Ammon's horn (tissue), 1 donor: ENCODE data around the gene NCKIPSD.

Source experiments
- DNase-seq: peaks from one replicate; pipeline ENCODE4 v3.0.0-alpha.2; 2016; ENCODE audit warnings: low spot score

NCKIPSD gene

DNA sequence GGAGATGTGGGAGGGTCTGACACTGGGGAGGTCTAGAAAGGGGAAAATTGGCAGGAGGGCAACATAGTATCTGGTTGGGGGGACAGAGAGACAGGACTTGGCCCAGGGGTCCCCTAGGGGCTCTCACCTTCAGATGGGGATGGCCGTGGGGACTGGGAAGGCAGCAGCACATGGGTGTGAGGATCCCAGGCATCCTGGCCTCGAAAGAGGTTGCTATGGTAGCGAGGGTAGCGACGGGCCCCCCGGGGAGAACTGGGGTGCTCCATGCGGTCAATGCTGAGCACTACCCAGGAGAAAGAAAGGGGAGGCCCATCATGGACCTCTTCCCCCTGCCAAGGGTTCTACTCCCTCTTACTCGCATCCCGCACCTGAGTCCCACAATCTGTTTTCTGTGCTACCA is 38.0 kb downstream of the NCKIPSD start:
- DNase-seq, result no peak

DNA sequence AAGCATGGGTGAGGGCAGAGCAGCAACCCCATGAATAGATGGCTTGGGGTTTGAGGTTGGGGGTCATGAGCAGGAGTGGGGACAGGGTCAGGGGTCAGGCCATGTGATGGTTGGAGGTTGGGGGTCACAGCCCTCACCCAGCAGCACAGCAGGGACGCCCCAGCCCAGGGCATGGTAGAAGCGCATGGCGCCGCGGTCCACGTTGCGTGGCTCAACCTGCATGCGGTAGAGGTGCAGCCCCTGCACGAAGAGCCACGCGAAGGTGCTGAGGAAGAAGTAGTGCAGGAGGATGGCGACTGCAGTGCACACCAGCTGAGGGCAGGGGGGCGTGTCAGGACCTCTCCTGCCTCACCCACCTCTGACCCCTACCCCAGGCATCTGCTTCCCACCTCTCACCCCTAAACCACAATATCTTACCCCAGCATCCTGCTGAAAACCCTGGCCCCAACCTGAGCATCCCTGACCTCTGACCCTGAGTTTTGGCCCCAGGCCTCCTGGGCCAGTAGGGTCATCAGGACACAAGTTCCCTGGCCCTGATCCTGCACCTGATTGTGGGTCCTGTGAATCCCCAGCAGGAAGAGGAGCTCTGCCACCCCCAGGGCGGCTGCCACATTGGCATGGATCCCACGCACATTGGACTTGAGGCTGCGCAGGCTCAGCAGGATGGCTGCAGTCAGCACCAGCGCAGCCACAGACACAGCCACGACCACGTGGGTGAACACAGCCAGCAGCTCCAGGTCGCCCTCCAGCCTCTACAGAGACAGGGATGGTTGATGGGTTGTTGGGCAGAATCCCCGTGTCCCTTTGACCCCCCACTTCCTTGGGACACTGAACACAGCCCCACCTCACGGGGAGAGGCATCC is 40.6 kb downstream of the NCKIPSD start:
- DNase-seq, result peak; percentile 45

DNA sequence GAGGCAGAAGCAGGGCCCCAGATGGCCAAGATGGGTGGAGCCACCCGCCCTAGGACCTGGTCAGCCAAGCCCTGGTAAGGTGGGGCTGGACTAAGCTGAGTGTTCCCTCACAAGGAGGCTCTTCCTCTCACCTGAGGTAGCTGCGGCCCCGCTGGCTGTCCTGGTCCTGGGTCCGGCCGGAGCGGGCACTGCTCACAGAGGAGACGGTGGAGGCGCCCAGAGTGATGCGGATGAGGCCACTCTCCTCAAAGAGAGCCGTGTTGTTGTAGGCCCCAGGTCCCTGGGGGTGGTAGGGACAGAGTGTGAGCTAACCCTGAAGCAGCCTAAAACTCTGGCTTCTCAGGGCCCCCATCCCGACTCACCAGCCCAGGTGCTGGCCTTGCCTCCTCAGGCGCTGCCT is 43.1 kb downstream of the NCKIPSD start:
- DNase-seq, result no peak

DNA sequence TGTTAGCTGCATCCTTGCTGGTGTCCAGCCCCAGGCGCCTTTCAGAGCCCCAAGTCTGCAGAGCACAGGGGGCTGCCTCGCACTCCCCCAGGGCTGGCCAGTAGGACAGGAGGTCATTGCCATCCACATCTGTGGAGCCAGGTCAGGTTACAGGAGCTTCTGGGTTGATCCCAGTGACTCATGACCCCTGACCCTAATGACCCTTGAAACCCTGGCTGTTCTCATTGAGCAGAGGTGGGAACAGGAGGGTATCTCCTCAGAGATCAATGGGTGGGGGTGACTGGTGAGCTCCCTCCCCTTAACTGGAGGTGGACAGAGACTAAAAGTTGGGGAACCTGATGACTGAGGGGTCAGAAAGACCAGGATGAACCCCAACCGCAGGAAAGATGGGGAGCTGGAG is 44.3 kb downstream of the NCKIPSD start:
- no peak for DNase-seq

DNA sequence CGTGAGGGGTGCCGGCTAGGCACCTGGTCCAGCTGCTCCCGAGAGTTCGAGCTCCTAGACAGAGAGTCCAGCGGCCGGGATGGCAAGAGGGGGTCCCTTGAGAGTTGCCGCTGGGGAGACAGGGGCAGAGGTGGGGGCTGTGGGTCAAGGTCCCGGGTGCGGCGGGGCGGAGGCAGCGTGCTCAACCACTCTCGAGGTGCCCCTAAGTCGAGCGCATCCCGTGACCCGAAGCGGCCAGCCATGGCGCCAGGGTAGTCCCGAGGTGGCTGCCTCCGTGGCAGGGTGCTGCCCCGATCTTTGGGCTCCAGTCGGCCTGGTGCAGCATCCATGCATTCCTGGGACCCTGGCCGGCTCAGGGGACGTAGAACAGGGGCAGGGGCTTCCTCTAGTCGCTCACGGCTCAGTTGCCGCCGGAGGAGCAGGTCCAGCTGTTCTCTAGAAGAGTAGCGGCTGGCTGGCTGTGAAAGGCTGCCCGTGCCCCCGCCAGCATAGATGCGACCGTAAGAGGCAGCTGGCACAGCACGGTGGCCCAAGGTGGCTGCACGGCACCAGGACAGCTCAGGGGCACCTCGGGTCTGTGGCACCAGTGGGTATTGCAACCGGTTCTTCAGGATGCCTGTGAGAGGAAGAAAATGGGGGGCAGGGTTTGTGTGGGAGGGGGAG is 45.6 kb downstream of the NCKIPSD start:
- no peak for DNase-seq

DNA sequence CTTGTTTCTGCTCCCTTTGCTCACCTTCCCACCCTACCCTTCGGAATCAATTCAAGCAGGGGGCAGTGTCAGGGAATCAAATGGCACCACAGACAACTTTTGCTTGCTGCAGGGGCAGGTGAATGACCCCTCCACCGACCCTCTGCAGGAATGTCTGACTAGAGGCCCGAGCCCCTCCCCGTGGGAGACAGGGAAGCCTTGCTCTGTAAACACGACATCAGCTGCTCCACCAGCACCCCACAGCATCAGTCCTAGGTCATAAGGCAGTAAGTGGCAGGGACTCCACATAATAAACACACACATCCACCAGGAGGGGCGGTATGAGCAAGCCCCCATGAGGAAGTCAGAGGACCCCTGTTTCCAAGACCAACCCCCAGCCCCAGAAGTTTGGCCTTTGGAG is 48.4 kb downstream of the NCKIPSD start:
- DNase-seq, result no peak

DNA sequence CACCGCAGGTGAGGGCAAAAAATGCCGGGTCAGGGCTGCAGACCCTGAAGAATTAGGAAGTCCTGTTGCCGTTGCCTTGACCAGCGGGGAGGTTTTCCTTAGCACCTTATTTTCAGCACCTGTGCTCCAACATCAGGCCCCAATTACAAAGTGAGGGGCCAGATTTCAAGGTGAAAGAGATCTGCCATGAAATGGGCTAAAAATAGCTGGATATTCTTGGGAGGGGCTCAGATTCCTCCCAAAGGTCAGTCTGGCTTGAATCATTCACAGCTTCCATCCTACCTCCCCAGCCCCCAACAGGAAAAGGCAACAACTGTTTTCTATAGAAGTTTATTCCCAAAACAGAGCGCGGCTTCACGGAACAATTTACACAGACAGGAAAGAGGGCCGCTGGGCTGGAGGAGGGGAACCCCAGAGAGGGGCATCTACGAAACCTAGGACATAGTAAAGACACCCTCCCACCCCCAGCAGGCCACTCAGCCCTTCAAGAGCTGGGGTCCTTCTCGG is 49.5 kb downstream of the NCKIPSD start:
- DNase-seq, result no peak

DNA sequence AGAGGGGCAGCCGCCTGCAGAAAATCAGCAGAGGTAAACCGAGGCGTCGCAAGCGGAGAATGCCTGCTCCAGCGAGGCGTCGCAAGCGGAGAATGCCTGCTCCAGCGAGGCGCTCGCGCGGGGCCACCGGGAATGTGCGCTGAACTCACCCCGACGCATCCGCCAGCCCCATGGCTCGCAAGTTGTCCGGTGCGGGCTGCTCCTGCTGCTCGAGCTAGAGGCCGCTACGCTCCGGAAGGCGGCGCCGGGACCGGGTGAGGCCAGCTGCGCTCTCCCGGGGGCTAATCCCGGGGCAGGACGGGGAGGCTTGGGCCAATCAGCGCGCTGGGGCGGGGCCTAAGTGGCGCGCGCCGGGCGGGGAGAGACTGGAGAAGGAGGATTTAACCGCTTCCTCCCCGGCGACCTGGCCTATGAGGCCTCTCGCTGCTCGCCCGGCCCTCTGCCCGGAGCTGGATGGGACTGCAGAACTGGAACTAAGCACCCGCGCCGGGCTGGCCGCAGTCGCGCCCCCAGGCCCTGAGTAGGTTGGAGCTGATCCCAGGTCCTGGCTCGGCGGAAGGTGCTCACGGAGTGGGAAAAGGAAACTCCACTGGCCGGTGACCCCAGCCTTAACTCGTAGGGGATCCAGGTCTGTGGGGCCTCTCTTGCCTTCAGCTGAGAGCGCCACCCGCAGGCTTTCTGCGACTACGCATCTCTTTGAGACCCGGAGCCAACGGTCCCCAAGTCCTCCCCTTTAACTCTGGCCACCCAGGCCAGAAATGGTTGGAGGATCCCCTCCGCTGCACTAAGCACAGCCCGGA is 50.3 kb downstream of the NCKIPSD start, which contains the start of gene SLC26A6:
Gene SLC26A6 (minus strand): TSS at position 240 of the 800 bp plus-strand sequence. CDS start 68 bp downstream, at position 172.
- DNase-seq, result peak; percentile 98

DNA sequence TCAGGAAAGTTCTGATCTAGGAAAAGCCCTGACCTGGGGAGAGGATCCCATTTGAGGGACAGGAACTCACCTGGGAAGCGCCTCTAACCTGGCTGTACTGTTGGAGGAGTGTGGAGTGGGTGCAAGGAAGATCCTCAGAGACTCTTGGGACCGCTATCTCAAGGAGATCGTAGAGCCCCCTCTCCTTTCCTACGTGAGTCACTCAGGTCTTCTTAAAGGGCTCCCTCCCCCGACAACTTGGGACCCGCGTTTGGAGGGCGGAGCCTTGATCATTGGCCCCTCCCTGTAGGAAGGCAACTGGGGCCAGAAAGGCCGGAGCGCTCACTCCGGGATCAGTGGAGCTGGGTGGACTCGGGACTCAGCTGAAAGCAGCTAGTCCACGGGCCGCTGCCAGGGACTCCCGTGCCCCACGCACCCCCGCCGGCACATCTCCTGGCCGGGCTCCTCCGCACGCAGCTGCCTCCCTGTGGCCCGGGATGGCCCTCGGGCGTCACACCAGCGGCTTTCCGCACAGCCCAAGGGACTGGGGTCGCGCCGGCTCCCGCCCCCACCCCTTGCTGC is 51.0 kb downstream of the NCKIPSD start:
- DNase-seq, result peak; percentile 28

DNA sequence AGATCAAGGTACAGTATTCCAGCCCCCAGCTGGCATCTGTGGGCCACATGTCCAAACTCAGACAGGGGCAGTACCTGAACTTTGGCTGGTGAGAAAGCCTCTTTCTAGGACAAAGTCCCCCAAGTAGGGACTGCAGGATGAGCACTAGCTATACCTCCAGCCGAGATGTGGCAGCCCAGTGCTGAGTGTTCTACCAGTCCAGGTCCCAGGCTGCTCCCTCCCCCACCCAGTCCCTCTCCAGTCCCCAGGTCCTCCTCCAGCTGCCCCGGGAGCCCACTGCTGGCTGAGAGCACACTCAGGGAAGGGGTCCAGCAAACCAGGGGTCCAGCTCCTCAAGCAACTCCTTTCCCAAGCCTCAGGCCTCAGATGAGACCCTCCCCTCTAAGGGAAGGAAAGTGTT is 52.0 kb downstream of the NCKIPSD start:
- no peak for DNase-seq

DNA sequence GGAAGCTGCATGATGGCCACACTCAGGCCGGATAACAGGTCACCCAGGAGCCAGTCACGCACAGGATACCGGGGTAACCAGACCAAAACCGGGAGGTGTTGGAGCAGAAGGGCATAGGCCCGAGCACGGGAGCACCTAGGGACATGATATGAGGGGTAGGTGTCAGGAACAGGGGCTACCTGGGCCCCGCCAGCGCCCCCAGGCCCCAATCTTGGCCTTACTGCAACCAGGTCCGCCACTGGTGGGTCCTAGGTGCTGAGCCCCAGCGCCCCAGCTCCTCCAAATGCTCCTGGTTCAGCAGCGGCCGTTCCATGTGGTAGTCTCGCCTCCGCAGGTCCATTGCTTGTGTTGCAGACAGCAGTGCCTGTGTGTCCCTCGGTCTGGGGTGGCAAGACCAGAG is 52.5 kb downstream of the NCKIPSD start:
- no peak for DNase-seq

DNA sequence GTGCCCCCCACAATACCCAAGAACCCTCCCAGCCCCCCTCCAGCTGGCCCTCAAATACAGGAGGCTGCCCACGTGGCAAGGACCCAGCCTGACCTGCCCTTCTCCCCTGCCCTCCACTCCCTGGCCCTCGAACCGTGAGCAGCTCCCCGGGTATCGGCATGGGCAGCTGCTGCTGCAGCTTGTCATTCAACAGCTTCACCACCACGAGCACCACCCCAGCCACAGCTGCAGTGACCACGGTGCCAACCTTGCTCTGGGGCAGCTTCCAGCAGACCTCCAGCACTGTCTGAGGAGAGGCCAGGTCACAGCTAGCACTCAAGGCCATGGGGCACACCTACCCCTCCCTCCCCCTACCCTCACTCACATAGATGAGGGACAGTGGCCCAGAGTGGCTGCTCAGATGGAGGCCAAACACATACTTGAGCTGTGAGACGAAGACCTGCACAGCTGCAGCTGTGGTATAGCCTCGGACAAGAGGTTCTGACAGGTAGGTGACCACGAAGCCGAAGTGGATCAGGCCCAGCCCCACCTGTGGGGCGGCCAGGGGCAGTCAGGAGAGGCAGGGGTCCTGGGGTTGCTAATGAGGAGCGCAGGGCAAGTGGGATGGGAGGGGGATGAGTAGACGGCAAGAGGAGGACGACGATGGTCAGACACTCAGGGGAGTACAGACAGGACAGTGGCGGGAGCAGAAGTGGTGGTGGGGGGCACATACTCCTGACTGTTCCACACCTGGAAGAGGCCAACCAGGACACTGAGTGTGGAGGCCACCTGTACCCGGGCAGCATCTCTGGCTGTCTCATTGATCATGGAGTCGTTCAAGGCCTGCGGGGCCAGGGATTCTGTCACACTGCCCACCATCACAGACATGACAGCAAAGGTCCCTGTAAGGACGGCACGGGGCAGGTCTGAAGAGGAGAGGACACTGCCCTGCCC is 53.9 kb downstream of the NCKIPSD start:
- DNase-seq, result no peak

DNA sequence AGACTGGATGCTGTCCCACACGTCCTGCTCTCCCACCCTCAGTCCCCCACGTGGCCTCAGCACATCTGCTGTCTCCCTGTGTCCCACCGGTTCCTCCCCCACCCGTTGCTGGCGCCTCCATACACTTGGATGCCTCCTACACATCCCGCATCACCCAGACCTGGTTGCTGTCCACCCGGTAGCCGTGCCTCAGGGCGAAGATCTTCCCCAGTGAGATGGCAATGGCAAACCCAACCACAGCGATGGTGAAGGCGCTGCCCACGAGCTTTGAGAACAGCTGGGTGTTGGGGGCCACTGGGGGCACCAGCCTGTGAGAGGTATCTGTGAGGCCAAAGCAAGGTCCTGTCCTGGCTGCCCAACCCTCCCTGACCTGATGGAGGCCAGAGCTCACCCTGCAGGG is 54.9 kb downstream of the NCKIPSD start:
- DNase-seq, result no peak

DNA sequence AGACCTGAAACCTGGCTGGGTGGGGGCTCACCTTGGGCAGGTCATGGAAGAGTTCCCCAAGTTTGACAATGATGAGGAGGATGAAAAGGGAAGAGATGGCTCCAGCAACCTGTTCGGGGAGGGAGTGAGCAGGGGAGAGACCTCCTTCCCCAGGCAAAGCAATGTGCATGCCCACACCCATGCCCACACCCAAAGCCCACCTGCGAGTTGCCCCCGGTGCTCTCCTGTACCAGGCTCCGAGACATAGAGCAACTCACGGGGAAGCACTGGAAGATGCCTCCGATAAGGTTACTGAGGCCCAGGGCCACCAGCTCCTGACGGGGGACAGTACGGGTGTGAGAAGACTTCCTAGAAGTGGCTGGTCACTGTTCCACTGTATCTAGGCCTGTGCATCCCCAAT is 55.3 kb downstream of the NCKIPSD start:
- no peak for DNase-seq

DNA sequence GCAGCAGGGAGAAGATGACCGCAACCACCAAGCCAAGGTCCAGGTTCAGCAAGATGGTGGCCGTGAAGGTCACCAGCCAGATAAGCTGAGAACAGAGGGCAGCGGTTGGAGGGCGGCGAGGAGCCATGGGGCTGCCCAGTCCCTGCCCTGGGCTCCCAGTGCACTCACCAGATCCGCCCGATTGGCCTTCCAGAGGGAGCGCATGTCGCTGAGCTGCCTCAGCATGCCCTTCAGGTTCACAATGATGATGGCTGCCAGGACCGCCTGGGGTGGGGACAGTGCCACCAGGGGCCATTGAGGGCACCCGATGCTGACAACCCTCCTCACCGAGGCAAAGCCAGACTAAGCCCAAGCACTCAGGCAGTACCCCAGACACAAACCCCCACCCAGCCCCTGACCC is 55.8 kb downstream of the NCKIPSD start:
- DNase-seq, result no peak

DNA sequence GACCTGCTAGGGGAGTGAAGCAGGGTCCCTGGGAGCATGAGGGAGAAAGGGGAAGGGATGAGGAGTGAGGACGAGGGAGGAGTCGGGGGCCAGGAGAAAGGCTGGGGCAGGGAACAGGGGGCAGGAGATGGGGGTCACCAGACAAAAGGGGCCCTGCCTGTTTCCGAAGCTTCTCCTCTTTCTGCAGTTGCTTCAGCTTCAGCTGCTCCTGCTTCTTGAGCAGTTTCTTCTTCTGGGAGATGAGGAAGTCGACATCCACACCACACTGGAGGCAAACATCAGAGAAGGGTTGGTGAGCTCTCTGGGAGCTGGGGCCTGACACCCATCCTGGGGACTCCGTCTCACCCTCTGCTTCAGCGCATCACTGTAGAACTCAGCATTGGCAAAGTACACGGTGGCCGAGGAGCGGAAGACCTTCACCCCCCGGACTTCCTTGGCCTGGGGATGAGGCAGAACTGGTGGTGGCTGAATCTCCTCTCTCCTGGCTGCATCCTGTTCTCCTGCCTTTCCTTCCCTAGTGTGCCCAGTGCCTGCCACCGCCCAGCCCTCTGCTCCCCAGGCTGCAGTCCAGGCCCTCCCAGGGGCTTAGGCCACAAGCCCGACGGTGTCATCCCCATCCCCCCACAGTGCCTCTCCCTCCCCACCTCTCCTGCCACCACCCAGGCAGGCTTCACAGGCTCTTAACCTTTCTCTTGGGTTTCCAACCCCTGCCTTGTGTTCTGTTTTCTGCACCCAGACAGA is 57.3 kb downstream of the NCKIPSD start:
- no peak for DNase-seq

DNA sequence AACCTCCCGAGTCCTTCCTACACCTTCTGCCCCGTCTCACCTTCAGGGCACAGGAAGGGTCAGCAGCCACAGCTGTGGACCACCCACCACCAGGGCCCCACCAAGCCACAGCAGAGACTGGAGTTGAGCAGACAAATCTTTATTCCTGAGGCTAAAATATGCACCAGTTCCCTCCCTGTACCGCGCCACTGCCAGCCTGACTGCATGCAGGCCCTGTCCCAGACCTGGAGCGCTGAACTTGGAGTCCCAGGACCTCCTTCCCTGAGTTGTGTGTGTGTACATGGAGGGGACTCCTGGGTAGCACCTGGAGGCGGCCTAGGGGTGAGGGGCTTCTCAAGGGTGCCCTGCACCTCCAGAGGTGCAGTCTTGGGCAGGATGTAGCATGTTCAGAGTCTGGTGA is 60.1 kb downstream of the NCKIPSD start:
- no peak for DNase-seq

DNA sequence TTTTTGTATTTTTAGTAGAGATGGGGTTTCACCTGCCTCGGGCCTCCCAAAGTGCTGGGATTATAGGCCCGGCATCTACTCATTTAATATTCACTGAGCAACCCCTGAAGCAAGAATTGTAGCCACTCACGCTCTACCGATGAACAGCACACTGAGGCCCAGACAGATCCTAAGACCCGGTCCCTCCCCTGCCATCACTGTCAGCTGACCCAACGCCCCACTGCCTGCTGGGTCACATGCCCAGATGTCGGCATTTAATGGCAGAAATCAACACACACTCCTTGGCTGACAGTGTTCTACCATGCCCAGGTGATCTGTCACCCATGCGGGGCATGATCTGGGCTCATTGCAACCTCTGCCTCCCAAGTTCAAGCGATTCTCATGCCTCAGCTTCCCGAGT is 60.9 kb downstream of the NCKIPSD start:
- no peak for DNase-seq

DNA sequence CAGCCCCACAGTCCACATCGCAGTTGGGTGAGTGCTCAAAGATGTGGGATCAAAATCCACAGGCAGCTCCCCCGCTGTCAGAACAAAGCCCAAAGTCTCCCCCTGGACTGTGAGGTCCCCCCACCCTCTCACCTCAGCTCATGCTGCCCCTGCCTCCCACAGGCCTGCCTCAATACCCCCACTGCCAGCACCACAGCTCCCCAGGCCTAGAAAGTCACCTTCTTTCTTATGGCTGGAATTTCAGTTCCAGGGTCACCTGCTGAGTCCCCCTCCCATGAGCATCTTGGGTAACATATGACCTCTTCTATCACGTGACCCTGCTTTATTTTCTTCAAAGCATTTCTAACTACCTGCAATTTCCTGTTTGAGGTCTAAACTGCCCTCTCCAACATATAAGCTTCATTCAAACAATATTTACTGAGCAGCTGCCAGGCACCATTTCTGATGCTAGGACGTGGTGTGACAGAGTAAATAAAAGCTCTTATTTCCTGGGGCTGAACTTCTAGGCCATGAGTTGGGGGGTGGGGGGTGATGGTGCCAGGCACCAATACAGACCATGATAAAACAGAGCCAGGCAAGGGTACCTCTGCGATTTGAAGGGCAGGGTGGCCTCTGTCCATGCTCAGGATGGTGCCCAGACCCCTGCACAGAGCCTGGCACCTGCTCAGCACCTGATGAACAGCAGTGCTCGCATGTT is 61.7 kb downstream of the NCKIPSD start:
- DNase-seq, result no peak
